Suppressor macrophage treated with lipopolysaccharide for 1 hour (primary cell): ENCODE data around the gene GGCX.
"Not testable (repeated sequence)": the region's sequence is repeated elsewhere in the genome, so short reads cannot be mapped to it uniquely, and the experiment has no call there.

Experiments
- DNase-seq, 3 donors: peaks; one replicate each; pipeline ENCODE4 v3.0.0-alpha.2; 2020 to 2022

Gene GGCX

GRCh38 chr2:85564144-85564563, 2.9 kb upstream of the GGCX start:
- DNase-seq = peak; percentile 72 to 89 (median 87)

GRCh38 chr2:85560812-85561279, 447 bp downstream of the GGCX start:
- DNase-seq = peak in 1 of 3 donors; percentile 31

- not testable (repeated sequence) for DNase-seq
Observed at GRCh38 chr2:85560403-85560726, 928 bp downstream of the GGCX start.

GRCh38 chr2:85558160-85558559, 3.1 kb downstream of the GGCX start:
- no peak for DNase-seq

- DNase-seq = no peak
Observed at GRCh38 chr2:85557130-85557529, 4.2 kb downstream of the GGCX start.

- DNase-seq = no peak
Observed at GRCh38 chr2:85554980-85555612, 6.2 kb downstream of the GGCX start.

- DNase-seq = no peak
Observed at GRCh38 chr2:85553184-85553583, 8.1 kb downstream of the GGCX start.

- DNase-seq = peak; percentile 87
Observed at GRCh38 chr2:85551698-85552678, 9.3 kb downstream of the GGCX start.

- peak; percentile 49 to 65 (median 54) for DNase-seq
Observed at GRCh38 chr2:85550486-85550885, 10.8 kb downstream of the GGCX start.

GRCh38 chr2:85549826-85550225, 11.5 kb downstream of the GGCX start:
- DNase-seq = no peak

GRCh38 chr2:85549095-85549494, 12.2 kb downstream of the GGCX start:
- no peak for DNase-seq

GRCh38 chr2:85548608-85548900, 12.7 kb downstream of the GGCX start:
- no peak for DNase-seq

GRCh38 chr2:85547859-85548607, 13.3 kb downstream of the GGCX start:
- no peak for DNase-seq

GRCh38 chr2:85547089-85547858, 14.0 kb downstream of the GGCX start:
- DNase-seq = no peak

GRCh38 chr2:85545780-85546240, 15.5 kb downstream of the GGCX start:
- DNase-seq = no peak

GRCh38 chr2:85544915-85545779, 16.1 kb downstream of the GGCX start:
- not testable (repeated sequence) for DNase-seq

GRCh38 chr2:85544254-85544691, 17.0 kb downstream of the GGCX start:
- DNase-seq = not testable (repeated sequence)

GRCh38 chr2:85542777-85543176, 18.5 kb downstream of the GGCX start:
- no peak for DNase-seq

- DNase-seq = no peak
Observed at GRCh38 chr2:85541753-85542457, 19.4 kb downstream of the GGCX start.

- no peak for DNase-seq
Observed at GRCh38 chr2:85541262-85541661, 20.0 kb downstream of the GGCX start.

GRCh38 chr2:85540133-85540648, 21.1 kb downstream of the GGCX start:
- peak in 1 of 3 donors; percentile 20 for DNase-seq
